H9 (cell line): Measurements from ENCODE around the gene HPCAL1. TPM values are rescaled to one million over a fixed set of nuclear protein-coding genes. Genes with fewer than 3 reads are reported as not detected.

Experiments
- DNase-seq: peaks from one replicate; pipeline ENCODE4 v3.0.0-alpha.2; 2017
- H2AFZ ChIP-seq: one replicate; pipeline ENCODE4 v1.6.1; 2013; ENCODE audit warnings: mild to moderate bottlenecking, low read length, control low read depth, moderate library complexity
- H2AK5ac ChIP-seq: 2 replicates; pipeline ENCODE4 v1.6.1; 2013; ENCODE audit warnings: low read length, control low read depth, mixed read lengths; ENCODE audit not compliant: insufficient read length
- H2BK120ac ChIP-seq: one replicate; pipeline ENCODE4 v1.6.1; 2013; ENCODE audit warnings: low read depth, mild to moderate bottlenecking, low read length, control low read depth, inconsistent platforms; ENCODE audit not compliant: poor library complexity, severe bottlenecking
- H2BK12ac ChIP-seq: 2 replicates; pipeline ENCODE4 v1.6.1; 2013; ENCODE audit warnings: low read length, control low read depth, mixed read lengths, low read depth; ENCODE audit not compliant: insufficient read length
- H2BK15ac ChIP-seq: 2 replicates; pipeline ENCODE4 v1.6.1; 2013; ENCODE audit warnings: low read depth, low read length, control low read depth
- H2BK20ac ChIP-seq: one replicate; pipeline ENCODE4 v1.6.1; 2013; ENCODE audit warnings: low read depth, mild to moderate bottlenecking, low read length, control low read depth, inconsistent platforms; ENCODE audit not compliant: poor library complexity, severe bottlenecking
- H2BK5ac ChIP-seq: 2 replicates; pipeline ENCODE4 v1.6.1; 2013; ENCODE audit warnings: low read length, control low read depth, mixed read lengths; ENCODE audit not compliant: insufficient read length
- H3K14ac ChIP-seq: 2 replicates; pipeline ENCODE4 v1.6.1; 2013; ENCODE audit warnings: low read length, control low read depth; ENCODE audit not compliant: insufficient read depth
- H3K18ac ChIP-seq: 2 replicates; pipeline ENCODE4 v1.6.1; 2013; ENCODE audit warnings: low read depth, mild to moderate bottlenecking, mixed read lengths, low read length, control low read depth; ENCODE audit not compliant: insufficient read length
- H3K23ac ChIP-seq: 2 replicates; pipeline ENCODE4 v1.6.1; 2013; ENCODE audit warnings: low read length, control low read depth, mixed read lengths, low read depth; ENCODE audit not compliant: insufficient read length
- H3K23me2 ChIP-seq: 2 replicates; pipeline ENCODE4 v1.6.1; 2013; ENCODE audit warnings: low read depth, mild to moderate bottlenecking, mixed read lengths, low read length, control low read depth; ENCODE audit not compliant: insufficient read length, poor library complexity, severe bottlenecking
- H3K27ac ChIP-seq: 2 replicates; pipeline ENCODE4 v1.5.1; 2013; ENCODE audit warnings: low read length, control low read depth, mixed read lengths, low read depth; ENCODE audit not compliant: insufficient read length
- H3K27me3 ChIP-seq: 2 replicates; pipeline ENCODE4 v1.6.1; 2013; ENCODE audit warnings: low read length, control low read depth, inconsistent platforms; ENCODE audit not compliant: insufficient read depth
- H3K4ac ChIP-seq: 2 replicates; pipeline ENCODE4 v1.6.1; 2013; ENCODE audit warnings: low read depth, mild to moderate bottlenecking, control low read depth, inconsistent platforms, low read length, moderate library complexity
- H3K4me1 ChIP-seq: 2 replicates; pipeline ENCODE4 v1.6.1; 2013; ENCODE audit warnings: low read length, control low read depth, inconsistent platforms; ENCODE audit not compliant: insufficient read depth
- H3K4me2 ChIP-seq: 2 replicates; pipeline ENCODE4 v1.6.1; 2013; ENCODE audit warnings: low read length, control low read depth, mixed read lengths; ENCODE audit not compliant: insufficient read length, insufficient read depth
- H3K56ac ChIP-seq: 2 replicates; pipeline ENCODE4 v1.6.1; 2013; ENCODE audit warnings: low read depth, mild to moderate bottlenecking, mixed read lengths, low read length, control low read depth; ENCODE audit not compliant: insufficient read length
- H3K79me1 ChIP-seq: 2 replicates; pipeline ENCODE4 v1.6.1; 2013; ENCODE audit warnings: low read depth, mild to moderate bottlenecking, moderate library complexity, low read length, control low read depth, inconsistent platforms; ENCODE audit not compliant: insufficient read depth, poor library complexity, severe bottlenecking
- H3K79me2 ChIP-seq: 2 replicates; pipeline ENCODE4 v1.6.1; 2013; ENCODE audit warnings: low read length, control low read depth, inconsistent platforms; ENCODE audit not compliant: insufficient read depth
- H3K9ac ChIP-seq: 2 replicates; pipeline ENCODE4 v1.6.1; 2013; ENCODE audit warnings: low read length, control low read depth, mixed read lengths; ENCODE audit not compliant: insufficient read length; ENCODE audit errors: extremely low read depth
- H3K9me3 ChIP-seq: one replicate; pipeline ENCODE4 v1.6.1; 2013; ENCODE audit warnings: low read depth, low read length, inconsistent platforms; ENCODE audit not compliant: control insufficient read depth
- H3T11ph ChIP-seq: one replicate; pipeline ENCODE4 v1.6.1; 2013; ENCODE audit warnings: mild to moderate bottlenecking, low read length, control low read depth, inconsistent platforms
- H4K20me1 ChIP-seq: one replicate; pipeline ENCODE4 v1.6.1; 2013; ENCODE audit not compliant: control insufficient read depth, insufficient read length, insufficient read depth
- H4K5ac ChIP-seq: 2 replicates; pipeline ENCODE4 v1.6.1; 2013; ENCODE audit warnings: low read depth, mild to moderate bottlenecking, mixed read lengths, low read length, control low read depth; ENCODE audit not compliant: insufficient read length
- H4K8ac ChIP-seq: replicated peaks from 2 replicates; pipeline ENCODE4 v1.6.1; 2013; ENCODE audit warnings: low read length, control low read depth, mixed read lengths, low read depth; ENCODE audit not compliant: insufficient read length
- H4K91ac ChIP-seq: 2 replicates; pipeline ENCODE4 v1.6.1; 2013; ENCODE audit warnings: low read depth, mild to moderate bottlenecking, moderate library complexity, mixed read lengths, low read length, control low read depth; ENCODE audit not compliant: insufficient read length
- H3K27ac Mint-ChIP-seq, 3 experiments: 2 replicates in 2 of 3; 3 replicates in 1 of 3; pipeline ENCODE4 v1.8.0; 2020 to 2021; ENCODE audit warnings: mixed read lengths in 3 of 3, mild to moderate bottlenecking in 1 of 3, moderate library complexity in 1 of 3
- H3K27me3 Mint-ChIP-seq: 2 replicates; pipeline ENCODE4 v1.8.0; 2021; ENCODE audit warnings: low read depth, mild to moderate bottlenecking, moderate library complexity, mixed read lengths
- H3K36me3 Mint-ChIP-seq, 3 experiments: 2 replicates in 2 of 3; 3 replicates in 1 of 3; pipeline ENCODE4 v1.8.0; 2020 to 2021; ENCODE audit warnings: low read depth in 3 of 3, mixed read lengths in 3 of 3; ENCODE audit not compliant: insufficient read depth in 1 of 3
- H3K4me1 Mint-ChIP-seq, 2 experiments: 2 replicates each; pipeline ENCODE4 v1.8.0; 2020; ENCODE audit warnings: mixed read lengths in 2 of 2
- H3K4me3 Mint-ChIP-seq, 2 experiments: 2 replicates in 1 of 2; 3 replicates in 1 of 2; pipeline ENCODE4 v1.8.0; 2020 to 2021; ENCODE audit warnings: mild to moderate bottlenecking in 2 of 2, mixed read lengths in 2 of 2, moderate library complexity in 1 of 2
- H3K9me3 Mint-ChIP-seq, 2 experiments: 2 replicates in 1 of 2; 3 replicates in 1 of 2; pipeline ENCODE4 v1.8.0; 2020; ENCODE audit warnings: mild to moderate bottlenecking in 2 of 2, mixed read lengths in 2 of 2, moderate library complexity in 1 of 2
- WGBS: extraction: QIAGEN DNeasy Blood & Tissue Kit; methylation state at CpG from one replicate; pipeline ENCODE4 v1.1.7; 2013; ENCODE audit warnings: missing lambda C conversion rate, low lambda C conversion rate, mixed read lengths; ENCODE audit not compliant: insufficient read length; ENCODE audit errors: extremely low coverage; 5-methylcytosine and 5-hydroxymethylcytosine counted together
- total RNA-seq: library from RNA; stranded (reverse); gene quantifications from 2 replicates; pipeline ENCODE4 v1.2.1, GENCODE V29; 2021
- TF ChIP-seq, protein P1 (sequence below): fragments of 200-600 bp; sonication (generic); conservative IDR thresholded peaks from 3 replicates; pipeline ENCODE4 v1.8.0; 2021; ENCODE audit warnings: antibody characterized with exemption, mild to moderate bottlenecking

The HPCAL1 gene
- total RNA-seq, 1 experiment from 2014 or later: 4.7 TPM

DNA sequence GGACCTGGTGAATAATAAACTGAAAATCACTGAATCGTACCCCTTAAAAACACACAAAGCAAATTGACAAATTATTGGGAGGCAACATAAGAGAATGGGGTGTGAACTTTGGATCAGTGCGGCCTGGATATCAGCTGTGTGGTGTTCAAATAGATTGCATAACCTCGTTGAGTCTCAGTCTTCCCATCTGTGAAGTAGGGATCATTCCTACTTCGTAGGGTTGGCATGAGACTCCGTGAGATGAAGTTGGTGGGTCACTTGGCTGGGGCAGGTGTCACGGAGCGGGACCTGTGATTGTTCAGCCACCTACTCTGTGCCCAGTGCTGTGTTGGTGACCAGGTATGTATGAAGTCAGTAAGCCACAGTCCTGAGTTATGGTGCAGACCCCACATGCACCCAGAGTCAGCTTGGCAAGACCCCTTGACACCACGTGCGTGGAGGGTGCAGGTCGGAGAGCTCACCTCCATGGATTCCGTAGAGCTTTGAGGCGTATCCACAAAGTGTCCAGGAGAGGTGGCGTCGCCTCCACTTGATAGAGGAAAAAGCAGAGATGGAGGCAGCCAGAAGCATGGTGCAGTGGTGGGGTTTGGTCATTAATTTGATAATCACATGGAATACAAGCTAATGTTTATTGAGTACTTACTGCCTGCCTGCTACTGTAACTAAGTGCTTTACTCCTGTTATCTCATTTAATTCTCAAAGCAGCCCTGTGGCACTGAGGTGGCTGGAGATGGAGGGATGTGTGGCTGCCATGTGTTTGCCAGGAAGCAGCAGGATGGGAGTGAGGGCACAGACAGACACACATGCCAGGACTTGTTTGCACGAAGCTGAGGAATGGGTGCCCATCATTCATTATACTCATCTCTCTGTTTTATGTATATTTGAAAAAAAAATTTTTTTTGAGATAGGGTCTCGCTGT is 35.8 kb downstream of the HPCAL1 start:
- TF ChIP-seq, protein P1, sequence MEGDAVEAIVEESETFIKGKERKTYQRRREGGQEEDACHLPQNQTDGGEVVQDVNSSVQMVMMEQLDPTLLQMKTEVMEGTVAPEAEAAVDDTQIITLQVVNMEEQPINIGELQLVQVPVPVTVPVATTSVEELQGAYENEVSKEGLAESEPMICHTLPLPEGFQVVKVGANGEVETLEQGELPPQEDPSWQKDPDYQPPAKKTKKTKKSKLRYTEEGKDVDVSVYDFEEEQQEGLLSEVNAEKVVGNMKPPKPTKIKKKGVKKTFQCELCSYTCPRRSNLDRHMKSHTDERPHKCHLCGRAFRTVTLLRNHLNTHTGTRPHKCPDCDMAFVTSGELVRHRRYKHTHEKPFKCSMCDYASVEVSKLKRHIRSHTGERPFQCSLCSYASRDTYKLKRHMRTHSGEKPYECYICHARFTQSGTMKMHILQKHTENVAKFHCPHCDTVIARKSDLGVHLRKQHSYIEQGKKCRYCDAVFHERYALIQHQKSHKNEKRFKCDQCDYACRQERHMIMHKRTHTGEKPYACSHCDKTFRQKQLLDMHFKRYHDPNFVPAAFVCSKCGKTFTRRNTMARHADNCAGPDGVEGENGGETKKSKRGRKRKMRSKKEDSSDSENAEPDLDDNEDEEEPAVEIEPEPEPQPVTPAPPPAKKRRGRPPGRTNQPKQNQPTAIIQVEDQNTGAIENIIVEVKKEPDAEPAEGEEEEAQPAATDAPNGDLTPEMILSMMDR: no peak
- no peaks in the 10 kb centered on the region for H3K79me1 ChIP-seq
- WGBS: no CpG with 5 or more reads among the region's 16 CpGs
- no peak overlapping the region for H3K4ac ChIP-seq
- no peak overlapping the region for H2BK15ac ChIP-seq
- H3K23me2 ChIP-seq: no peaks in the 10 kb centered on the region
- no peak overlapping the region for H3K56ac ChIP-seq
- no peaks in the 10 kb centered on the region for H3K4me1 ChIP-seq
- no peaks in the 10 kb centered on the region; the same call in 1 of the 2 replicates for H3K27me3 ChIP-seq
- Mint-ChIP-seq H3K4me3 (no peak overlapping the region), H3K27me3 (no peaks in the 10 kb centered on the region), H3K27ac (no peak overlapping the region), H3K9me3 (peaks cover 10 to 12% of the 10 kb centered on the region in 2 experiments; a peak in 3 of 5 replicates), H3K4me1 (peaks cover 2% of the 10 kb centered on the region in 2 experiments), H3K36me3 (peaks cover 5 to 11% (median 5%) of the 10 kb centered on the region in 3 experiments; a peak in 5 of 7 replicates)
- H4K8ac ChIP-seq: no peak overlapping the region
- no peak overlapping the region for H3K23ac ChIP-seq
- no peak overlapping the region for H2BK20ac ChIP-seq
- no peak overlapping the region for H3K27ac ChIP-seq
- no peak overlapping the region for H2BK120ac ChIP-seq
- no peak overlapping the region for H3K9ac ChIP-seq
- no peak overlapping the region for H3K18ac ChIP-seq
- H4K91ac ChIP-seq: no peak overlapping the region
- no peak overlapping the region for H3K4me2 ChIP-seq
- no peaks in the 10 kb centered on the region for H4K20me1 ChIP-seq
- no peak overlapping the region for H2BK5ac ChIP-seq
- no peak overlapping the region; the same call in 1 of the 2 replicates for H3K14ac ChIP-seq
- no peak overlapping the region for H3T11ph ChIP-seq
- no peaks in the 10 kb centered on the region for H3K9me3 ChIP-seq
- H2AK5ac ChIP-seq: no peak overlapping the region
- H2AFZ ChIP-seq: no peak overlapping the region
- H3K79me2 ChIP-seq: no peaks in the 10 kb centered on the region
- DNase-seq: no peak
- H2BK12ac ChIP-seq: no peak overlapping the region
- H4K5ac ChIP-seq: no peak overlapping the region
